NK-92 treated with Interleukin-12 subunit alpha and Interleukin-12 subunit beta, amount 100 ng/mL, for 24 hours (cell line): ENCODE results near the gene RBM12.
"Not testable (repeated sequence)": the region's sequence is repeated elsewhere in the genome, so short reads cannot be mapped to it uniquely, and the experiment has no call there.

Source experiments
- DNase-seq: peaks from one replicate; lab custom pipeline; 2025; lab: John Stamatoyannopoulos, UW

RBM12 gene

DNA sequence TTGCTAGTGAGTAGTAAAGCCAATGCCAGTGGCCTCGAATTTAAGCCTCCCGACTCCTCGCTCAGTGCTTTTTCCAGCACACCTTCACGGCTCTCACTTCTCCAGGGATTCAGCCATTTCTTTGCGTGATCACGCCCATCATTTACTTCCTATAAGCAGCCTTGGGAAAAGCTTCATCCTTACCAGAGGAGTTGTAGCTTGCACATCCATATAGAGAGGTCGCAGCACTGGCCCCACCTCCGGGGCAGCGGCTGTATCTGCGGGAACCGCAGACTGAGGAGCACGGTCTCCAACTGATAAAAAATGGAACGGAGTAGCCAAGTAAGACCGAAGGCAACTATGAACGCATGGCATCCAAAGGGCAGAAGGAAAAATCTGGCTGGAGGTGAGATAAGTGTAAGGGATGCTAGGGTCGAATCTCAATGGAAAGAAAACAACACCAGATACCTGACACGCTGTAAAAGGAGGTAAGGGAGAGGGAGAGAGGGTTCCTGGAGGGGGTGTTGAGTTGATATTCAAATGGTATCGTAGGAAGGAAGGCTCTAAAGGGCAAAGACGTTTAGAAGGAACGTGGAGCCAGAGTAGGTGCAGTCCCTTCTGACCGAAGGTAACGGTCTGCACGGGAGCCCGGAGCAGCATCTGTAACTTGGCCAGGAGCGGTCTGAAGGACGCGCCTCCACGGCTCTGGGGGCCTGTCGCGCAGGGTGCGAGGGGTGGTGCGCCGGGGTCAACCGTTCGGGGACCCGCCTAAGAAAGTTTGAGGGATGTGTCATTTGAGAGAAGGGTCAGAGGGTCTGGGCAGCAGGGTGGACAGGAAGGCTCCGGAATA is 33.8 kb upstream of the RBM12 start:
- DNase-seq: no peak

DNA sequence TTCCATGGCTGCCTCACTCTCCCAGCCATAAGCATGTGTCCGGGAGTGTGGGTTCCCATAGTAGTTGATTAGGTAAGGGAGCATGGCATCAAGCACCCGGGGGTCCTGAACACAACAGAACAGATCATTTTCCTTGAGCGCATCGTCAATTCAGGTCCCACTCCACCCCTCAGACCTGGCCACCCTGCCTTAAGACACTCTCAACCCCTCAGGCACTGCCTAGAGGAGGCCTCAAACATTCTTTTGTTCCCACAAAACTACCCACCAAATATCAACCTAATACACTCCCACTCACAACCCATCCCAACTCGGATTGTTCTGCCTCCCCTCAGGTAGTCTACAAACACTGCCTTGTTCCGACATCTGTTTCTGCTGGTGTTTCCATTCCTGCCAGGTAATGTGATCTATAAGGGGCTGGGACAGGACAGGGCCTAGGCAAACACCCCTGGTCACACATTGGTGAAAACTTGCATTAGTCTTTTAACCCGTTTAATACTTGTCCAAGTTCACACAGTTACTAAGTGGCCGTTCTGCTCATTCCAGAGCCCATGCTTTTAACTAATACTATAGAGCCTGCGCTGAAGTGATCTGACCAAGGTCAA is 33.1 kb upstream of the RBM12 start:
- DNase-seq: no peak

DNA sequence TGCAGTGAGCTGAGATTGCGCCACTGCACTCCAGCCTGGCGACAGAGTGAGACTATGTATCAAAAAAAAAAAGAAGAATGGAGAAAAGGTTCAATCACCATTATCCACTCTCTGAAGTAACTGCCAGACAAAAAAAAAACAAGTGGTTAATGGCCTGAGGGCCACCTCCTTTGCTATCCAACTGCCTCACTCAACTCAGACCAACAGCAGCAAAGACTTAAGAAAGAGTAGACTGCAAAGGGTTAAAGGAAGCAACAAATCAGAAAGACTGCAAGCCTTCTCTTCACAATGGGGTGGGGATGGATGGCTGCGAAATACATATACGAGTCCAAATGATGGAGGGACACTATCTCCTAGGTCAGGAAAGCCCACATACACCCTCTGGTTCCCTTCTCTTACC is 31.3 kb upstream of the RBM12 start:
- DNase-seq: no peak

DNA sequence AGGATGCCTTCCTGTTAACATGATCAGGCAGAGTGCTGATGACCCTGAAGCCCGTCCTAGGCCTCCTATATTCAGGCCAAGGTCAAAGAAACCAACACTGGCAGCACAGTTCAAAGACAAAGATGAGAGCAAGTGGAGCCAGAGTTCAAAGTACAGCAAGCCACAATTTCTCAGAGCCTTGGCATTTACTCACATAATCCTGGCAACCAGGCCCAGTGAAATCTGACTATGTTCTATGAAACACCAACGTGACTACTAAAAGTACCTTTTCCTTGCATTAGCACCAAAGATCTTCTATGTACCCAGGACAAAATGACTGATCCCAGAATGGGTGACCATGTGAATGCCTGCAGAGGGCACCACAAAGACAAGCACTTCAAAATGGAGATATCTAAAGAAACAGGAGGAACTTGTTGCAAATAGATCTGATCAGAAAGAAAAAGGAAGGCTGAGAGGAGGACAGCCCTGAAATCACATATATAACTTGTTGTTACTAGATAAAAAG is 30.6 kb upstream of the RBM12 start:
- DNase-seq: no peak

DNA sequence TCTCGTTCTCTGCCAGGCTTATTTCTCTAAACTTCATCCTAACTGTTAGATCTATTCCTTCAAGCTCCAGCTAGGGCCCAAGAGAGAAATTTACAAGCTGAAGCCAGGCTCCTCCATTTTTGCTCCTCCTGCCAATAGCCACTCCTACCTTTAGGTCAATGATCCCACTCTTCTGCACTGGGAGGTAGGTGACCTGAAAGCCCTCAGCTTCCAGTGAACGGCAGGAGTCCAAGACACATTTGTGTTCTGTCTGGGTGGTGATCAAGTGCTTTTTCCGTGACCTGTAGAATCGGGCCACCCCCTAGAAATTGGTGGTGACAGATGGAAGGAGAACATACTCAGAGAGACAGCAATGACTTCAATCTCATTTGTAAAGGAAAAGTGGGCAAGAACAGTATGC is 25.6 kb upstream of the RBM12 start:
- DNase-seq: no peak

DNA sequence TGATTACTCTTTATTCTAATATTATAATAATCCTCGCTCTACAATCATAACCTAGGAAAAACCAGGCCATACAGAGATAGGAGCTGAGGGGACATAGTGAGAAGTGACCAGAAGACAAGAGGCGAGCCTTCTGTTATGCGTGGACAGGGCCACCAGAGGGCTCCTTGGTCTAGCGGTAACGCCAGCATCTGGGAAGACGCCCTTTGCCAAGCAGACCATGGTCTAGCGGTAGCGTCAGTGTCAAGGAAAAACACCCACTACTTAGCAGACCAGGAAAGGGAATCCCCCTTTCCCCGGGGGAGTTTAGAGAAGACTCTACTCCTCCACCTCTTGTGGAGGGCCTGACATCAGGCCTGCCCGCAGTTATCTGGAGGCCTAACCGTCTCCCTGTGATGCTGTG is 22.2 kb upstream of the RBM12 start:
- not testable (repeated sequence) for DNase-seq

DNA sequence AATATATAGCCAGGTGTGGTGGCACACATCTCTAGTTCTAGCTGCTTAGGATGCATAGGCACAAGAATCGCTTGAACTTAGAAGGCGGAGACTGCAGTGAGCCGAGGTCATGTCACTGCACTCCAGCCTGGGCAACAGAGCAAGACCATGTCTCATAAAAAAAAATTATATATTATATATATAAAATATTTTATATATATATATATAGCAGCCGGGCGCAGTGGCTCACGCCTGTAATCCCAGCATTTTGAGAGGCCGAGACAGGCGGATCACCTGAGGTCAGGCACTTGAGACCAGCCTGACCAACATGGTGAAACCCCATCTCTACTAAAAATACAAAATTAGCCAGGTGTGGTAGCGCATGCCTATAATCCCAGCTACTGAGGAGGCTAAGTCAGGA is 20.7 kb upstream of the RBM12 start:
- DNase-seq: not testable (repeated sequence)

DNA sequence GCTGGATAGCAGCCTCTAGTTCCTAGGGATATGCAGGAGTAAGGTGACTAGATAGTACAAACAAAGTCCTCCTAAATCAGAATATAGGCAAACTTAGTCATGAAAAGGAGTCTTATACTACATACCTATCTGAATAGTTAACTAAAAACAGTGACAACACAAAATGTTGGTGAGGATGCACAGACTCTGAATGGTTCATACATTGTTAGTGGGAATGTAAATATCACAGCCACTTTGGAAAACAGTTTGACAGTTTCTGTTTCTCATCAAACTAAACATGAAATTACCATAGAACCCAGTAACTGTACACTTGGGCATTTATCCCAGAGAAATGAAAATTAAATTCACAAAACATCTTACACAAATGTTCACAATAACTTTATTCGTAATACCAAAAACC is 17.3 kb upstream of the RBM12 start:
- DNase-seq: no peak

DNA sequence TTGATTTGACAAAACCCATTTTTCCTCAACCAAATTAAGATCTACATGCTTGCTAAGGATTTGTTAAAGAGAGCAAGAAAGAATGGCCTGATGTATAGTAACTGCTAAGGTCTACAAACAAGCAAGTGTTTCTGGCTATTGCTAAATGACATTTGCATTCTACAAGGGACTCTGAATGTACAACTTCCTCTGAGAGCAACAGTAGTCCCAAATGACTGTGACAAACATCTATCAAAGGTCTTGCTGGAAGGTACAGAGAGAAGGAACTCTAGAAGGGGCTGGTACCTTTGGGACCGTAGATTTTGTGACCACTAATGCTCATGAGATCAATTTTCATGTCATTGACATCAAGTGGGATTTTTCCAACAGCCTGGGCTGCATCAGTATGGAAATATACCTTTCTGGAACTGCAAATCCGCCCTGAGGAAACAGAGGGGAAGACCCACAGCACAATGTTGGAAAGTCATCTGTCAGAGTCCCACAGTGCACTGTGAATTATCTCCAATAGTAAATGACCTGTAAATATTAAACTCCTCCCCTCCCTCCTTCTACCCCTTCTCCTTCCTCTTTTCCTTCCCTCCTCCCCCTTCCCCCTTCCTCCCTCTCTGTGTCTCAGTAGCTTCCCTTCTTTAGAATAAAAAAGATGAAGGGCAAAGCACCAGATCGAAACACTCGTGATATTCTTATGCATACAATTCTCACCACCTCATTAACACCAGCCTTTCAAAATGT is 15.9 kb upstream of the RBM12 start:
- no peak for DNase-seq

DNA sequence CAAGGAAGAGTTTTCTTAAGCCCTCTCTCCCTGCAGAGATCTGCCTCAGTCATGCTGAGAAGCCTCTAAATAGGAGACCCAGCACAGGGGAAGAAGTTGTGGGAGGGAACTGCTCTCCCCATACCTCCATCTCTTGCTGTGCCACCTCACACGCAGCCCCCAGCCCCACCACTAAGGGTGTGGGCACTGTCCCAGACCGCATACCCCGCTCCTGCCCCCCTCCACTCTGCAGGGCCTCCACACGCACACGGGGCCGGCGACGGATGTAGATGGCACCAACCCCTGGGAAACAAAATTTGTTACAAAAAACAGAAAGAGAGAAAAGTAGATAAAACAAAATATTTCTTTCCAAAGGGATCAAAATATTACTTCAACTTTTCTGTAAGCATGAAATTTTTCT is 10.2 kb upstream of the RBM12 start:
- no peak for DNase-seq

DNA sequence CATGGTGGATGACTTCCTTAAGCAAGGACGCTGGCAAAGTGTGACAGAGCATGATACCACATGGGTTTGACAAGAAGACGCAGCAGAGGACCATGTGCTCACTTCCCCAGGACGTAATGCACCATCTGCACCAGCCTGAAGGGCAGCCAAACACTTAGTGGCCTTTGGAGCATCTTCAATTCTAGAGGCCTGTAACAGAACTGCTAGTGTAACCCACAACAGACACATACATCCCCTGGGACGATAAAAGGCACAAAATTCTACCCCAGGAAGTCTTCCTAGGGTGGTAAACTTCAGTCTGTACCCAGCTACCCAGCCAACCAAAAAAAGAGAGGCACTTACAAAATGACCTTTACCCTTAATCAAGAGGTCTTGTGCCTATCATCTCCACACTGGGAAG is 9.2 kb upstream of the RBM12 start:
- DNase-seq: no peak

DNA sequence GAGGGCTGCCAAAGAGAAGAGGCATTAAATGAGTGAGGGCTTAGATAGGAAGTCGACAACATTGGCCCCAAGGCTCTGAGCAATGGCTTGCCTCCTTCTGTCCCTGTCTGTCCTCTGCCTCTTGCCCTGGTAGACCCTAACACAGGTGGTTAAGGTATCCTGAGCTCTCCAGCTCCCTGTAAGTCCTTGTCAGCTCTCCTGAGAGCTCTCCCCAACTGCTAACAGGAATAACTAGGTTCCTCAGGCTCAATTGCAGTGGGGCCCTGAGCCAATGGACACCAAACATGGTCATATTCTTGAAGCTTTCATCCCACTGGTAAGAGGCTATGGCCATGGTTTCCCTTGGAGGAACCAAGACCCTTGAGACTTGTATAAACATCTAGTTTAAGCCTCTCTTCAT is 5.0 kb upstream of the RBM12 start:
- no peak for DNase-seq

DNA sequence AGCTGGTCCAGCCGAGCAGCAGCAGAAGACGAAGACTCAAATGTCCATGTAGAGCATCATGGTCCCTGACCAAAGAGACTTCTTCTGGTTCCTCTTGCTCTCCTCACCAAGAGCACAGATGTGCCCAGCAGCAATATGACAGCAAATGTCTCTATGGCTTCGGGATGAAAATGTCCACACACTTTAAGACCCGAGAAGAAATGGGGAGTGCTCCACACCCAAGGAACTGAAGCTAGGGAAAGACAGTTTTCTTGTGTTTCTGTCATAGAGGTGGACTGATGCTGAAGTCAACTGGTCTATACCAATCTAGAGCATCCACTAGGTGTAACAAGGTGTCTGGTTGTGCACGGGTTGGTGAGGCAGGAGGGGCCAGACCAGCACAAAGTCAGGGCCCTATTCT is 4.5 kb upstream of the RBM12 start:
- DNase-seq: no peak

DNA sequence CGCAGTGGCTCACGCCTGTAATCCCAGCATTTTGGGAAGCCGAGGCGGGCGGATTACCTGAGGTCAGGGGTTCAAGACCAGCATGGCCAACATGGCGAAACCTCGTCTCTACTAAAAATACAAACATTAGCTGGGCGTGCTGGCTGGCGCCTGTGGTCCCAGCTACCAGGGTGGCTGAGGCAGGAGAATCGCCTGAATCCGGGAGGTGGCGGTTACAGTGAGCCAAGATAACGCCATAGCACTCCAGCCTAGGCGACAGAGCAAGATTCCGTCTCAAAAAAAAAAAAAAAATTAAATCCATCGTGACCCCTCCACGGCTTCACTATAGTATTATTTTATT is 1.2 kb upstream of the RBM12 start:
- DNase-seq: no peak

DNA sequence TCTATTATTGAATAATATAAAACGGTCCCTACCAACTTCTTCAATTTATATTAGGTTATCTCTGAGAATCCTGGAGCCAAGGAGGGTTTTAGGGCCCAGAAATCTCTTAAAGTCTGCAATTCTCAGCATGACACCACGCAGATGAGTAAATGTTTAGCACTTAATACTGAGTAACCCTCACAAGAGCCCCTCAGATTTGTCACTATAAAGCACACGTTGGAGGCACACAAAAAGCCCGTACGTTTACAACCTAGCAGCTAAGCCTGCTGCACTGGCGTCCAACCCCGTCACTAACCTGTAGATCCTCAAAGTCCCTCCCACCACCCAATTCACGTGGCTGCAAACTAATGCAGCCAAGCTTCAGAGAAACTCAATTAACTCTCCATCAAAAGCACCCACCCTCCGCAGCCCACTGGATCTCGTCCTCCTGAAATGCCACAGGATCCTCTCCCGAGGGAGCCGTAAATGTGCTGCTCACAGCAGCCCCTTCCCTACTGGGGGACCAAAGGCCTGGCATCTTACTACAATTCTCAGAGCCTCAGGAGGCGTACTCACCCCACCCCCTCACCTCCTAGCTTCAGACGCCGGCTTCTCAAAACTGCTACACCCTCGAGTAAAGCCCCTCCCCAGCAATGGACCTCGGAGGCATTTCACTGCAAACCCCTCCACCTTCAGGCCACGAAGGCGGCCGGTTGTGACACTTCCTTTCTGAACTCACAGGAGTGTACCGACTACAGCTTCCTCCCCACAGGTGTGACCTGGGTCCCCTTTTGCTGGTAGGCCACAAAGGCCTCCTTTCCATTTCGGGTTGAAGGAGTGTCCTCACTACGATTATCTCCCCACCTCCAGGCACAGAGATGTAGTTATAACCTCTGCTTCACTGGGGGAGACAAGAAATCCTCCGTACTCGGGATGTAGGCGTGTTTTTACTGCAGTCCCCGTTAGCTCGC is 909 bp downstream of the RBM12 start:
- peak; percentile 70 for DNase-seq

DNA sequence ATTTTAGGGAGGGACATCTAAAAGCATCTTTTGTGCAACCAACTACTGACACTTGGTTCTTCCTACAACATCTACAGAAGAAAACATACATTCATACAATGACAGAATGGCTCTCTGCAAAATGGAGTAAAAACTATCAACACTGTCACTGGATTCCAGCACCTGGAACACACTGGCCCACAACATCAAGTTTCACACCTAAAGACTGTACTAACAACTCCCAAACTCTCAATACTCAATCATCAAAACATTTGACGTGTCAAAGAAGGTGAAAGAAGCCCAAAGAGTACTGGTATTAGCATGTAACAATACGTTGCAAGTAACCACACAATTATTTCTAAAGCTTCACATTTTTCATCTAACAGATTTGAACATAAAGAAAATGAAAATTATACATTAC is 2.1 kb downstream of the RBM12 start:
- no peak for DNase-seq

DNA sequence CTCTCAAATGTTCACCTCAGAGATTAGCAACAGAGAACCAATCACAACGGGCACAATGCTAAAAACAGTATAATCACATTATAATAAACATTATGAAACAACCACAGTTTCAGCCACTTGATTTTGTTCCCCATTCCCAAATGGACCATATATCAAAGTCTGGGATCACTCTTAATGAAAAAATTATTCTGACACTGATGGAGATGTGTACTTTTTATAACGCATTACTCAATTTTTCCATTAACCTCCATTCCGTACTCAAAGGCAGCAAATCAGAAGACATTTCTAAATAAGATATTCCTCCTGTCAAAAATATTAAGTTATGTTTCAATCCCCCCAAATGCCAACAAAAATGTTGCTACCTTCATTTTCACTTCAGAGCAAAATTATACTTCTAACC is 2.8 kb downstream of the RBM12 start:
- no peak for DNase-seq

DNA sequence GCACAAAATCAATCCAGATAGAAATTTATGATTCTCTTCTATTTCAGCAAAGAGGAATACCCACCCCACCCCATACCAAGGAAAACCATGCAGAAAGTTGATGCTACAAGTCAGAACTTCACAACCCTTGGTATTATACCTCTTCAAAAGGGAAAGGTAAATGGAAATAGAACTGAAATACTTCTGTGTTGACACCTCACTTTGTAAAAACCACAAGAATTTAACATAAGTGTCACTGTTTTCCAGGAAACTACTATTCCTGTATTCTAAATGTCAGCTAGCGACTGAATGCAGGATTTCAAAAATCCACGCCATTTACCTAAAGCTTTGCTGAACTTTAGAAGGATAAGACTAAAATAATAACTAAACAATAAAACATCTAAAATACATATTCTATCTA is 3.6 kb downstream of the RBM12 start:
- no peak for DNase-seq

DNA sequence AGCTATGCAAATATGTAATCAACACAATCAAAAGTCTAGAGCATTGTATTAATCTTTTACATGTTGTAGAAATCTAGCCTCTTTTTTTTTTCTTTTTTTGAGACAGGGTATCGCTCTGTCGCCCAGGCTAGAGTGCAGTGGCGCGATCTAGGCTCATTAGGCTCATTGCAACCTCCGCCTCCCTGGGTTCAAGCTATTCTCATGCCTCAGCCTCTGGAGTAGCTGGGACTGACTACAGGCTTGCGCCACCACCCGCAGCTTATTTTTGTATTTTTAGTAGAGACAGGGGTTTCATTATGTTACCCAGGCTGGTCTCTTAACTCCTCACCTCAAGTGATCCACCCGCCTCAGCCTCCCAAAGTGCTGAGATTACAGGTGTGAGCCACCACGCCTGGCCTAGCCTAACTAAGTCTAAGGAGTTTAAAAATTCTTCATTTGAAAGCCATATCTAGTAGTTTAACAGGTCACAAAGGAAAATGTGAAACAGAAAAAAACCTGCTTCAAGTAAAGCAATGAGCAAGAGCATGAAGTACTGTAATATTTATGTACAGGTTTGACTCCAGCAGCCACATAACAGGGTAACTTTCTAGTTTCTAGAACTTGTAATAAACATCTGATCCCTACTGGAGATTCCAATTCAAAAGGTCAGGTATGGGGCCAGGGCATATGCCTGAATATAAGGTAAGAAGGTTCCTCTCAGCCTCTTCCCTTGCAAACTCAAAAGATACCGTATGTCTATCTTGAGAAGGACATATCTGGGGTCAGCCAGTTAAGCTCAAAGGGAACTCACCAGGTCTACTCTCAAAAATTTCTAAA is 4.4 kb downstream of the RBM12 start:
- no peak for DNase-seq

DNA sequence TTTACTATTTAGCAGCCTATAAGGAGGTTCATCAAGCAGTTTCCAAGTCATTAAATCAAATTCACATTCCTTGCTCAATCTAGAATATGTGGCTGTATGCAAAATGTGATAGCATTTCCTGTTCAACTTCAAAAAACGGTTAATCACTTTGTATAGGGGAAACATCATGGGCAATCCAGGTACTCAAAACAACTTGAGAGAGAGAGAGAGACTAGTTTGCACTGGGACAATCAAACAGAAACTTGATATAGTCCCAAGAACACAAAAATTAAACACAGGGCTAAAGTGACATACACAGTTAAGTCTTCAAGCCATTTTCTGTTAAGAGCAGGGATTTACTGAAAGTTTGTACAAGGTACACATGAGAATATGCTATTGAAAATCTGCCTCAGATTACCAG is 7.4 kb downstream of the RBM12 start:
- DNase-seq: no peak

DNA sequence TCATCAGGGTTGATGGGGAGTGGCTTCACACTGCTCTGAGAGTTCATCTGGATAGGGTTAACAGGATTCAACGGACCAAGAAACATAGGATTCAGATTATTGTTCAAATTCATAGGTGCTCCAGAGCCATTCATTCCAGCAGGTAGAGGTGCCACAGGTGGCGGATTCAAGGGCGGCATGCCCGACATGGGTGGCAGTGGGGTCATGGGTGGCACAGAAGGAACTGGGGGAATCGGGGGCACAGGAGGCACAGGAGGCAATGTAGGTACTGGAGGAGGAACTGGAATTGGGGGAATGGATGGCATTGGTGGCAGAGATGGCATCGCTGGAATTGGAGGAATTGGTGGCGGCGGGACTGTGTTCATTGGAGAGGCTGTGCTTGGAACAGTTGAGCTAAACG is 10.3 kb downstream of the RBM12 start:
- DNase-seq: no peak
